Esophagus (tissue), 2 donors: ENCODE results near the gene CD38. TPM values are rescaled to one million over a fixed set of nuclear protein-coding genes. Genes with fewer than 3 reads are reported as not detected.
"Not testable (repeated sequence)": the region's sequence is repeated elsewhere in the genome, so short reads cannot be mapped to it uniquely, and the experiment has no call there.

ENCODE experiments used
- H3K27ac ChIP-seq, 2 donors: one replicate each; pipeline ENCODE4 v1.5.1; 2013; ENCODE audit warnings: low read depth in 2 of 2, mild to moderate bottlenecking in 2 of 2, inconsistent platforms in 1 of 2, low read length in 1 of 2, moderate library complexity in 1 of 2
- H3K27me3 ChIP-seq, 2 donors: one replicate each; pipeline ENCODE4 v1.6.1; 2013; ENCODE audit warnings: low read length in 2 of 2, control low read depth in 1 of 2, mild to moderate bottlenecking in 1 of 2; ENCODE audit not compliant: insufficient read depth in 2 of 2, control insufficient read depth in 1 of 2
- H3K36me3 ChIP-seq, 2 donors: one replicate each; pipeline ENCODE4 v1.6.1; 2013; ENCODE audit warnings: low read length in 1 of 2; ENCODE audit not compliant: control insufficient read depth in 2 of 2, insufficient read depth in 2 of 2
- H3K4me1 ChIP-seq, 2 donors: one replicate each; pipeline ENCODE4 v1.6.1; 2013; ENCODE audit warnings: low read length in 1 of 2; ENCODE audit not compliant: control insufficient read depth in 2 of 2, insufficient read depth in 2 of 2
- H3K4me3 ChIP-seq, 2 donors: one replicate each; pipeline ENCODE4 v1.5.1; 2013; ENCODE audit warnings: low read length in 2 of 2, mild to moderate bottlenecking in 2 of 2, low read depth in 1 of 2, moderate library complexity in 1 of 2
- H3K9me3 ChIP-seq, 2 donors: one replicate each; pipeline ENCODE4 v1.6.1; 2013; ENCODE audit warnings: mild to moderate bottlenecking in 2 of 2, low read depth in 1 of 2, low read length in 1 of 2, moderate library complexity in 1 of 2; ENCODE audit not compliant: control insufficient read depth in 2 of 2, insufficient read depth in 1 of 2
- WGBS, 2 donors: extraction: QIAGEN DNeasy Blood & Tissue Kit; methylation state at CpG; one replicate each; pipeline ENCODE4 v1.1.7; 2013; 5-methylcytosine and 5-hydroxymethylcytosine counted together
- polyA plus RNA-seq, 2 donors: library from polyadenylated mRNA; stranded (reverse); fragments of 200-250 nt; gene quantifications; one replicate each; pipeline ENCODE4 v1.2.3, GENCODE V29; 2013
- donor health status: healthy with polysubstance abuse.
- donor health status: Bipolar disorder and iron deficiency.

Gene CD38
- polyA plus RNA-seq, 2 donors, result 0.72 to 1.2 TPM

DNA sequence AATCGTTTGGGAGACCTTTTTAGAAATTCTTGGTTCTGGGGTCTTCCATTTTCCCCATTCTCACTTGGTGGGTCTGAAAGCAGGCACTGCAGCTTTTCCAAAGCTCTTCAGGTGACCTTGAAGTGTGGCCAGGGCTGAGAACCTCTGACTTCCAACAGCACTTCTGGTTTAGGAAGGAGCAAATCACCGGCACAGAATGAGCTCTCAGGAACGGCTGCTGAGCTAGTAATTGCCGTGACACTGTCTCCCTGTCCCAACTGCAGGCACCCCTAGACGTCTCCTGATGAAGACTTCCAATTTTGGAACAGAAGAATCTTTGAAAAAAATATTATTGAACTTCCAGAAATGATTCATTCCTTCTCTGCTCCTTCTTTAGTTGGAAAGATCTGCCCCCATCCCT is 31.3 kb downstream of the CD38 start:
- Histone ChIP-seq H3K36me3 (no peaks in the 10 kb centered on the region), H3K9me3 (no peaks in the 10 kb centered on the region), H3K4me1 (no peaks in the 10 kb centered on the region), H3K27me3 (no peaks in the 10 kb centered on the region), H3K27ac (no peak overlapping the region), H3K4me3 (no peak overlapping the region)
- WGBS, 2 donors, result 59 to 64% methylated on average over 5 of the region's 5 CpGs

GRCh38 chr4:15811703-15812337 is 33.7 kb downstream of the CD38 start:
- H3K27ac ChIP-seq, result peak overlapping the region; percentile 20 to 40
- H3K27me3 ChIP-seq, result no peaks in the 10 kb centered on the region
- no peaks in the 10 kb centered on the region for H3K9me3 ChIP-seq
- 48 to 61% methylated on average over 2 of the region's 2 CpGs for WGBS, 2 donors
- H3K4me3 ChIP-seq, result no peak overlapping the region
- no peaks in the 10 kb centered on the region for H3K36me3 ChIP-seq
- H3K4me1 ChIP-seq, result no peaks in the 10 kb centered on the region

DNA sequence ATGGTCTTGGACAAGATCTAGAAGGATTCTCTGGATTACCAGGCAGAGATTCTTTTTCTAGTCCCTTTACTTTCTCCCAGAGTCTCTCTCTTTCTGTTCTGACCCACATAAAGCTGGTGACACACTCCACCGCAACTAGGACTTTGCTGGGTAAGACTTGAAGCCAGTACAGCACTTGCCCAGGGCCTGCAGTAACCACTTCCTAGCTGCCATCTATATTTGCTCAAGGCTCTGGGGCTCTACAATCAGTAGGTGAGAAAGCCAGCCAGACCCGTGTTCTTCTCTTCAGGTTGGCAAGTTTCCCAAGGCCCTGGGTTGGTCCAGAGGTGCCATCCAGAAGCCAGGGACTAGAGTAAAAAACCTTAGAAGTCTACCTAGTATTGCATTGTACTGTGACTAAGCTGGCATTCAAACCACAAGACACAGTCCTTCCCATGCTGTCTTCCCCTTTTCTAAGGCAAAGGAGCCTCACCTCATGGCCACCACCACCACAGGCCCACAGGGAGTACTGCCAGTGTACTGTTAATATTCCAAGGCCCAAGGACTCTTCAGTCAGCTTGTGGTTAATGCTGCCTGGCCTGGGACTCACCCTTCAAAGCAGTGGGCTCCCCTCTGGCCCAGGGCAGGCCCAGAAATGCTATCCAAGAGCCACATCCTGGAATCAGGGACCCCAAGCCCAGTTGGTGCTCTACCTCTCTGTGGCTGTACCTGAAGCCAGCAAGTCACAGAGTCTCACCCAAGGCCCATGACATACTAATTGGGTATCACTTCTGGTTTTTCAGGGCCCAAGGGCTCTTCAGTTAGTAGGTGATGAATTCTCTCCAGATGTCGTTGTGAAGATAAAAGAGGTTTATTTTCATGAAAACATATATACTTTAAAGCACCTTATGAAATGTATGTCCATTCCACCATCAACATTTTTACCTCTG is 54.7 kb downstream of the CD38 start:
- Histone ChIP-seq H3K9me3 (no peaks in the 10 kb centered on the region), H3K4me1 (peaks cover 0 to 9% of the 10 kb centered on the region in 2 donors), H3K4me3 (no peak overlapping the region), H3K27me3 (no peaks in the 10 kb centered on the region), H3K36me3 (no peaks in the 10 kb centered on the region), H3K27ac (peak overlapping the region; percentile 86 to 87)
- WGBS, 2 donors, result 59 to 67% methylated on average over 3 of the region's 3 CpGs

GRCh38 chr4:15833801-15834200 is 55.7 kb downstream of the CD38 start:
- peak overlapping the region; percentile 61 to 77 for H3K27ac ChIP-seq
- H3K27me3 ChIP-seq, result no peaks in the 10 kb centered on the region
- H3K4me3 ChIP-seq, result no peak overlapping the region
- H3K4me1 ChIP-seq, result peaks cover 0 to 9% of the 10 kb centered on the region in 2 donors
- no peaks in the 10 kb centered on the region for H3K9me3 ChIP-seq
- WGBS, 2 donors, result 49 to 63% methylated on average over 1 of the region's 1 CpG
- no peaks in the 10 kb centered on the region for H3K36me3 ChIP-seq

- no peak overlapping the region for H3K4me3 ChIP-seq
- no peaks in the 10 kb centered on the region for H3K9me3 ChIP-seq
- H3K27me3 ChIP-seq, result no peaks in the 10 kb centered on the region
- peaks cover 0 to 9% of the 10 kb centered on the region in 2 donors for H3K4me1 ChIP-seq
- peak overlapping the region; percentile 55 to 81 for H3K27ac ChIP-seq
- H3K36me3 ChIP-seq, result no peaks in the 10 kb centered on the region
Measured at GRCh38 chr4:15836362-15836761, 58.2 kb downstream of the CD38 start.

- H3K9me3 ChIP-seq, result no peaks in the 10 kb centered on the region
Measured at GRCh38 chr4:15837591-15837990, 59.5 kb downstream of the CD38 start.

DNA sequence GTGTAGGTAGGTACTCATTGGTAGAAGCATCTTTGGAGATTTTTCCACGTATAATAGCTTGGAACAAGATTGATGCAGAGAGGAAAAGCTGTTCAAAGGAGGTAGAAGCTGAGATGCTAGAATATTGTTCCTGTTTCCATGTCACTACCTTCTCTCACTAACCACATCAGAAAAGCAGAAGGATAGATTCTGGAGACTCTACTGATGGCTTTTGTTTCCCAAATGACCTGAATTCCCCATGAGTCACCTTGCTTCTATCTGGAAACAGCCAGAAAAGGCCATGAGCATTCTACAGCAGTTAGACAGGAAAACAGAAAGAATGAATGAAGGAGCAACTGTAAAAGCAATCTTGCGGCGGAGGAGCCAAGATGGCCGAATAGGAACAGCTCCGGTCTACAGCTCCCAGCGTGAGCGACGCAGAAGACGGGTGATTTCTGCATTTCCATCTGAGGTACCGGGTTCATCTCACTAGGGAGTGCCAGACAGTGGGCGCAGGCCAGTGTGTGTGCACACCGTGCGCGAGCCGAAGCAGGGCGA is 63.1 kb downstream of the CD38 start:
- not testable (repeated sequence) for H3K9me3 ChIP-seq, H3K4me1 ChIP-seq, H3K27ac ChIP-seq, H3K36me3 ChIP-seq, H3K4me3 ChIP-seq, H3K27me3 ChIP-seq
- WGBS, 2 donors, result 91 to 95% methylated on average over 9 of the region's 16 CpGs

More at GRCh38 chr4:15837591-15837990, 59.5 kb downstream of the CD38 start:
- 88 to 94% methylated on average over 1 of the region's 1 CpG for WGBS, 2 donors
- Histone ChIP-seq H3K27me3 (no peaks in the 10 kb centered on the region), H3K4me3 (no peak overlapping the region), H3K4me1 (peaks cover 0 to 5% of the 10 kb centered on the region in 2 donors), H3K36me3 (no peaks in the 10 kb centered on the region), H3K27ac (no peak overlapping the region)

DNA sequence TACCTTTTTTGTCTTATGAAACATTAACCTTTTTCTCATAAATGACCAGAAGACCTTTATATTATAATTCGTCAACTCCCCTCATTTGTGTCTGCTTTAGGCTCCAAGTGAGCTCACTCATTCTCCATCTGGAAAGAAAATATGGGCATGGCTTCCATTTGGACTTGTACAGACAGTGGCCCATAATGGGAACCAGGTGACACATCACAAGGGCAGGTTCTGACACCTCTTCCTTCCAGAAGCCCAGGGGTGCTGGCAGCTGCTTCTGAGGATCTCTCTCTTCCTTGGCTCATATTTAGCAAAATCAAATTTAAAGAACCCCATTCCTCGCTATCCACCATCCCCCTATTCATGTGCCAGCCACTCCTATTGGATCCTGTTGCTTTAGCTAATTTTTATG is 69.6 kb downstream of the CD38 start:
- no peak overlapping the region for H3K4me3 ChIP-seq
- no peaks in the 10 kb centered on the region for H3K36me3 ChIP-seq
- H3K27me3 ChIP-seq, result no peaks in the 10 kb centered on the region
- 50 to 71% methylated on average over 2 of the region's 2 CpGs for whole genome bisulfite sequencing, 2 donors
- H3K27ac ChIP-seq, result peak overlapping the region in 1 of 2 donors; percentile 31
- H3K9me3 ChIP-seq, result no peaks in the 10 kb centered on the region
- H3K4me1 ChIP-seq, result peaks cover 0 to 2% of the 10 kb centered on the region in 2 donors

DNA sequence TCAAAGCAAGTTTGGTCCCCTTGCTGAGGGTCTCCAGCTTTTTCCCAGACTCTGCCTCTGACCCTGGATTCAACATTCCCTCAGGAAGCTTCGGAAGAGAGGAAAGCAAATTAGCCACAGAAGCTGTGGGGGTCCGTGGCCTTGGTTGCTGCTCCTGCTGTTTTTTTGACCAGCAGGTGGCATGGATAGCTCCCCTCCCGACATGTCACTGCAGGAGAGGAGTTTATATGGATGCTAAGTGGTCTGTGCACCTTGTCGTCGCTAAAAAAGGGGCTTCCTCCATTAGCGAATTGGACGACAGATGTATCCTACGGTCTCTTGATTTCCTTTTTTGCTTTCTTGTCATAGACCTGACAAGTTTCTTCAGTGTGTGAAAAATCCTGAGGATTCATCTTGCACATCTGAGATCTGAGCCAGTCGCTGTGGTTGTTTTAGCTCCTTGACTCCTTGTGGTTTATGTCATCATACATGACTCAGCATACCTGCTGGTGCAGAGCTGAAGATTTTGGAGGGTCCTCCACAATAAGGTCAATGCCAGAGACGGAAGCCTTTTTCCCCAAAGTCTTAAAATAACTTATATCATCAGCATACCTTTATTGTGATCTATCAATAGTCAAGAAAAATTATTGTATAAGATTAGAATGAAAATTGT is 70.2 kb downstream of the CD38 start:
- H3K27me3 ChIP-seq, result no peaks in the 10 kb centered on the region
- 71 to 72% methylated on average over 10 of the region's 10 CpGs for WGBS, 2 donors
- no peaks in the 10 kb centered on the region for H3K9me3 ChIP-seq
- peak overlapping the region in 1 of 2 donors; percentile 31 for H3K27ac ChIP-seq
- H3K4me1 ChIP-seq, result peaks cover 0 to 2% of the 10 kb centered on the region in 2 donors
- no peak overlapping the region for H3K4me3 ChIP-seq
- no peaks in the 10 kb centered on the region for H3K36me3 ChIP-seq
